Right forelimb (tissue), 1 donor: ENCODE data around the gene ERBIN.
"Not testable (repeated sequence)": the region's sequence is repeated elsewhere in the genome, so short reads cannot be mapped to it uniquely, and the experiment has no call there.

Experiments
- DNase-seq: peaks from one replicate; pipeline ENCODE4 v3.0.0-alpha.2; 2018

ERBIN gene

GRCh38 chr5:66010476-66010875 is 84.1 kb downstream of the ERBIN start:
- no peak for DNase-seq

GRCh38 chr5:66012271-66012670 is 85.9 kb downstream of the ERBIN start:
- DNase-seq: no peak

- no peak for DNase-seq
These were observed 87.0 kb downstream of the ERBIN start for GRCh38 chr5:66013397-66013796.

GRCh38 chr5:66013906-66014305 is 87.5 kb downstream of the ERBIN start:
- DNase-seq: no peak

- no peak for DNase-seq
These were observed 89.0 kb downstream of the ERBIN start for GRCh38 chr5:66015196-66015960.

- no peak for DNase-seq
These were observed 95.2 kb downstream of the ERBIN start for GRCh38 chr5:66021585-66021984.

GRCh38 chr5:66039296-66039695 is 112.9 kb downstream of the ERBIN start:
- DNase-seq: no peak

GRCh38 chr5:66039701-66040100 is 113.3 kb downstream of the ERBIN start:
- no peak for DNase-seq

GRCh38 chr5:66041627-66042026 is 115.3 kb downstream of the ERBIN start:
- DNase-seq: no peak

- no peak for DNase-seq
These were observed 130.9 kb downstream of the ERBIN start for GRCh38 chr5:66057239-66057638.

GRCh38 chr5:66061320-66061719 is 134.9 kb downstream of the ERBIN start:
- not testable (repeated sequence) for DNase-seq

GRCh38 chr5:66063061-66063460 is 136.7 kb downstream of the ERBIN start:
- DNase-seq: not testable (repeated sequence)

- DNase-seq: no peak
These were observed 140.5 kb downstream of the ERBIN start for GRCh38 chr5:66066826-66067225.

- no peak for DNase-seq
These were observed 145.7 kb downstream of the ERBIN start for GRCh38 chr5:66072031-66072430.

GRCh38 chr5:66074901-66075300 is 148.5 kb downstream of the ERBIN start:
- DNase-seq: no peak

GRCh38 chr5:66080664-66081063 is 154.3 kb downstream of the ERBIN start:
- DNase-seq: no peak

- no peak for DNase-seq
These were observed 163.0 kb downstream of the ERBIN start for GRCh38 chr5:66089384-66089783.

- no peak for DNase-seq
These were observed 174.5 kb downstream of the ERBIN start for GRCh38 chr5:66100851-66101250.

- no peak for DNase-seq
These were observed 186.8 kb downstream of the ERBIN start for GRCh38 chr5:66113160-66113559.

- no peak for DNase-seq
These were observed 191.9 kb downstream of the ERBIN start for GRCh38 chr5:66118304-66118703.

- no peak for DNase-seq
These were observed 196.1 kb downstream of the ERBIN start for GRCh38 chr5:66122379-66123034.

GRCh38 chr5:66129144-66129543 is 202.8 kb downstream of the ERBIN start:
- DNase-seq: no peak

GRCh38 chr5:66130493-66130892 is 204.1 kb downstream of the ERBIN start:
- no peak for DNase-seq
